ENCODE results near the gene FLAD1.

Gene FLAD1

GRCh38 chr1:155026588-155026987 lies 43.4 kb downstream of the FLAD1 start:
- Mint-ChIP-seq H3K36me3 (ENCODE audit: low read depth) (no peaks in the 10 kb centered on the region), H3K4me3 (no peak overlapping the region), H3K27ac (no peak overlapping the region), H3K27me3 (no peaks in the 10 kb centered on the region), H3K4me1 (ENCODE audit: low read depth) (no peaks in the 10 kb centered on the region), H3K9me3 (no peaks in the 10 kb centered on the region)
- no peak for DNase-seq

GRCh38 chr1:155029513-155030242 lies 46.5 kb downstream of the FLAD1 start:
- Mint-ChIP-seq H3K4me1 (ENCODE audit: low read depth) (no peaks in the 10 kb centered on the region), H3K27me3 (no peaks in the 10 kb centered on the region), H3K27ac (no peak overlapping the region), H3K36me3 (ENCODE audit: low read depth) (no peaks in the 10 kb centered on the region), H3K4me3 (no peak overlapping the region), H3K9me3 (no peaks in the 10 kb centered on the region)
- DNase-seq = no peak

- H3K27me3 Mint-ChIP-seq = no peaks in the 10 kb centered on the region
- H3K27ac Mint-ChIP-seq = no peak overlapping the region
- H3K36me3 Mint-ChIP-seq (ENCODE audit: low read depth) = no peaks in the 10 kb centered on the region
- DNase-seq = no peak
- no peaks in the 10 kb centered on the region for H3K9me3 Mint-ChIP-seq
- no peaks in the 10 kb centered on the region for H3K4me1 Mint-ChIP-seq (ENCODE audit: low read depth)
- no peak overlapping the region for H3K4me3 Mint-ChIP-seq
These were observed 47.2 kb downstream of the FLAD1 start for GRCh38 chr1:155030243-155030795.

- Mint-ChIP-seq H3K4me1 (ENCODE audit: low read depth) (no peaks in the 10 kb centered on the region), H3K4me3 (no peak overlapping the region), H3K27ac (no peak overlapping the region), H3K36me3 (ENCODE audit: low read depth) (no peaks in the 10 kb centered on the region), H3K9me3 (no peaks in the 10 kb centered on the region), H3K27me3 (no peaks in the 10 kb centered on the region)
- no peak for DNase-seq
These were observed 47.8 kb downstream of the FLAD1 start for GRCh38 chr1:155030899-155031298.

- no peak overlapping the region for H3K27ac Mint-ChIP-seq
- H3K27me3 Mint-ChIP-seq = no peaks in the 10 kb centered on the region
- no peak overlapping the region for H3K4me3 Mint-ChIP-seq
- H3K4me1 Mint-ChIP-seq (ENCODE audit: low read depth) = no peaks in the 10 kb centered on the region
- H3K9me3 Mint-ChIP-seq = no peaks in the 10 kb centered on the region
- no peaks in the 10 kb centered on the region for H3K36me3 Mint-ChIP-seq (ENCODE audit: low read depth)
- DNase-seq = no peak
These were observed 49.7 kb downstream of the FLAD1 start for GRCh38 chr1:155032886-155033285.

GRCh38 chr1:155033524-155033923 lies 50.4 kb downstream of the FLAD1 start, which contains the start of the genes DCST1 and DCST2:
Gene DCST1 (plus strand): TSS chr1:155033824. CDS start chr1:155034037, 213 bp downstream.
Gene DCST2 (minus strand): TSS chr1:155033781. CDS start chr1:155033701, 80 bp downstream.
- Mint-ChIP-seq H3K36me3 (ENCODE audit: low read depth) (no peaks in the 10 kb centered on the region), H3K27me3 (peaks cover 1% of the 10 kb centered on the region), H3K9me3 (no peaks in the 10 kb centered on the region), H3K4me3 (no peak within 1 kb of the TSS), H3K27ac (no peak within 1 kb of the TSS), H3K4me1 (ENCODE audit: low read depth) (no peaks in the 10 kb centered on the region)
- DNase-seq = no peak

- no peak overlapping the region for H3K27ac Mint-ChIP-seq
- H3K9me3 Mint-ChIP-seq = no peaks in the 10 kb centered on the region
- no peak overlapping the region for H3K4me3 Mint-ChIP-seq
- H3K36me3 Mint-ChIP-seq (ENCODE audit: low read depth) = no peaks in the 10 kb centered on the region
- H3K27me3 Mint-ChIP-seq = peaks cover 2% of the 10 kb centered on the region
- DNase-seq = no peak
- no peaks in the 10 kb centered on the region for H3K4me1 Mint-ChIP-seq (ENCODE audit: low read depth)
These were observed 51.4 kb downstream of the FLAD1 start for GRCh38 chr1:155034318-155035208.

- H3K4me3 Mint-ChIP-seq = no peak overlapping the region
- H3K9me3 Mint-ChIP-seq = no peaks in the 10 kb centered on the region
- DNase-seq = no peak
- H3K27me3 Mint-ChIP-seq = peaks cover 2% of the 10 kb centered on the region
- no peaks in the 10 kb centered on the region for H3K36me3 Mint-ChIP-seq (ENCODE audit: low read depth)
- no peak overlapping the region for H3K27ac Mint-ChIP-seq
- H3K4me1 Mint-ChIP-seq (ENCODE audit: low read depth) = no peaks in the 10 kb centered on the region
These were observed 52.8 kb downstream of the FLAD1 start for GRCh38 chr1:155035936-155036335.

- DNase-seq = no peak
- H3K27ac Mint-ChIP-seq = no peak overlapping the region
- peaks cover 2% of the 10 kb centered on the region for H3K27me3 Mint-ChIP-seq
- H3K36me3 Mint-ChIP-seq (ENCODE audit: low read depth) = no peaks in the 10 kb centered on the region
- no peaks in the 10 kb centered on the region for H3K9me3 Mint-ChIP-seq
- H3K4me1 Mint-ChIP-seq (ENCODE audit: low read depth) = no peaks in the 10 kb centered on the region
- H3K4me3 Mint-ChIP-seq = no peak overlapping the region
These were observed 53.9 kb downstream of the FLAD1 start for GRCh38 chr1:155037043-155037442.

GRCh38 chr1:155037851-155038441 lies 54.8 kb downstream of the FLAD1 start:
- Mint-ChIP-seq H3K9me3 (no peaks in the 10 kb centered on the region), H3K27ac (no peak overlapping the region), H3K4me1 (ENCODE audit: low read depth) (no peaks in the 10 kb centered on the region), H3K27me3 (peaks cover 2% of the 10 kb centered on the region), H3K4me3 (no peak overlapping the region), H3K36me3 (ENCODE audit: low read depth) (no peaks in the 10 kb centered on the region)
- DNase-seq = no peak

GRCh38 chr1:155038602-155039307 lies 55.6 kb downstream of the FLAD1 start:
- no peak overlapping the region for H3K27ac Mint-ChIP-seq
- no peak overlapping the region for H3K4me3 Mint-ChIP-seq
- DNase-seq = no peak
- H3K4me1 Mint-ChIP-seq (ENCODE audit: low read depth) = no peaks in the 10 kb centered on the region
- H3K27me3 Mint-ChIP-seq = peaks cover 2% of the 10 kb centered on the region
- no peaks in the 10 kb centered on the region for H3K9me3 Mint-ChIP-seq
- no peaks in the 10 kb centered on the region for H3K36me3 Mint-ChIP-seq (ENCODE audit: low read depth)

GRCh38 chr1:155039308-155039669 lies 56.1 kb downstream of the FLAD1 start:
- Mint-ChIP-seq H3K4me1 (ENCODE audit: low read depth) (no peaks in the 10 kb centered on the region), H3K4me3 (no peak overlapping the region), H3K27ac (no peak overlapping the region), H3K9me3 (no peaks in the 10 kb centered on the region), H3K27me3 (peaks cover 2% of the 10 kb centered on the region), H3K36me3 (ENCODE audit: low read depth) (no peaks in the 10 kb centered on the region)
- no peak for DNase-seq

- peaks cover 7% of the 10 kb centered on the region for H3K4me1 Mint-ChIP-seq (ENCODE audit: low read depth)
- H3K9me3 Mint-ChIP-seq = no peaks in the 10 kb centered on the region
- no peaks in the 10 kb centered on the region for H3K36me3 Mint-ChIP-seq (ENCODE audit: low read depth)
- peaks cover 2% of the 10 kb centered on the region for H3K27me3 Mint-ChIP-seq
- H3K4me3 Mint-ChIP-seq = no peak overlapping the region
- no peak for DNase-seq
- H3K27ac Mint-ChIP-seq = no peak overlapping the region
These were observed 57.4 kb downstream of the FLAD1 start for GRCh38 chr1:155040358-155041093.
